Stimulated activated CD8-positive, alpha-beta memory T cell treated with anti-CD3 and anti-CD28 coated beads, Interleukin-2, amount 100 ng/mL, for 48 hours (primary cell): ENCODE results near the gene TMBIM1.

ENCODE experiments used
- DNase-seq, 2 donors: peaks; one replicate each; pipeline ENCODE4 v3.0.0-alpha.2; 2020; ENCODE audit warnings: low read depth in 2 of 2

TMBIM1 gene

DNA sequence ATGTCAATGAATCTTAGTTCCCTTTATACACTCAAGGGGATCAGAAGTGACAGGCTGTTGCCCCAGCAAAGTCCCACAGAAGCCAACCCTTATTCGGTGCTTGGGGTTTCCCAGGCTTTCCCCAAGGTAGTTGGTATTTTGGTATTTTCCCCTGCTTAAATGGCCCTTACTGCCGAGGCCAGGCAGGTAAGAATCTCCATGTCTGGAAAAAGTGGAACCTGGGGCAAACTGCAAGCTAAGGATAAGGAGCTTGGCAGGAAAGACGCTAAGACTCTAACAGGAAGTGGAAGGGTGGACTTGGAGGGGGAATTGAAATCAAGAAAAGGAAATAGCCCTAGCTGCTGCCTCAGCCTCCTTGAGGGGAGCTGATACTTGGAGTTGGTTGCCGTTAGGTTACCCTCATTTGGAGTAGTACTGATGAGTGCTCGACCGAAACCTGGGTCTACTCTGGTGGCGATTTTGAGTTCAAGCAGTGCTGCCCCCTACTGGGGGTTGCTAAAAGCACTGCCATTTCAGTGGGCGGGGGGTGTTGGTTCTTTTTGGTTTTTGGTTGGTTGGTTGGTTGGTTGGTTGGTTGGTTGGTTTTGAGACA, 34.8 kb downstream of the TMBIM1 start:
- DNase-seq = peak; percentile 54 to 58

DNA sequence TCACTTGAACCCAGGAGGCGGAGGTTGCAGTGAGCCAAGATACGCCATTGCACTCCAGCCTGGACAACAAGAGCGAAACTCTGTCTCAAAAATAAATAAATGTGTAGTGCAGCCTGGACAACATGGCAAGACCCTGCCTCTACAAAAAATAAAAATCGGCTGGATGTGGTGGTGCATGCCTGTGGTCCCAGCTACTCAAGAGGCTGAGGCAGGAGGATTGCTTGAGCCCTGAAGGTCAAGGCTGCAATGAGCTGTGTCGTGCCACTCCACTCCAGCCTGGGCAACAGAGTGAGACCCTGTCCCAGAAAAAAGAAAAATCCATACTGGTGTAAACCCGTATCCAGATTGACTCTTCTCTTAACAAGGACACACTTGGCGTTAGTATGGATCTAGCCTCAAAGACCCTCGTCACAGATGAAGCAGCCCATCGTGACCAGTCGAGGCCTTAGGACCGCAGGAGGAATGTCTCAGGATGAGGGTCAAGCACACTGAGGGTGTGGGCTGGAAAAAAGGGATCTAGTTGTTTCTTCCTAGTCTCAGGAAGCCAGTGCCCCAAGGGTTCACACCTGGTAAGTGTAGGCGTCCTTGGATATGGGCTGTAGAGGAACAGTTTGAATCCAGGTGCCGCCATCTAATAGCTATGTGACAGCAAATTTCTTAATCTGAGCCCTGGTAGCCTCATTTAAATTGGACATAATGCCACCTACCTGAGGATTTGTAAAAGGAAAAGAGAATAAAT, 35.5 kb downstream of the TMBIM1 start:
- no peak for DNase-seq

DNA sequence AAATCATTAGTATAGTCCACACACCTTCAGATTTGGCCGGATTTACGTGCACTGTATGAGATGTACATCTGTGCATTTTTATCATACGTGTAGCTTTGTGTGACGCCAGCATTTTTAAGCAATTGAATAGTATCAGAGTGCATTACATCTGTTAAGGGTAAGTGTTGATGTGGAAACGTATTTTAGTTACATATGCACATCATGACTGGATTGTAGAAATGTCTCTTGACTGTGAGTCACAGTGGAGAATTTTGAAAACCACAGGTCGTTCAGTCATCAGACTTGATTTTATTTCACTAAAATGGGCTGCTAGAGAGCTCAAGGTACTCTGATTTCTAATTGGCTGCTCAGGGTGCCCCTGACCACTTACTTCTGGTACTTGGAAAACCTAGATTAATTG, 36.9 kb downstream of the TMBIM1 start:
- DNase-seq = no peak

DNA sequence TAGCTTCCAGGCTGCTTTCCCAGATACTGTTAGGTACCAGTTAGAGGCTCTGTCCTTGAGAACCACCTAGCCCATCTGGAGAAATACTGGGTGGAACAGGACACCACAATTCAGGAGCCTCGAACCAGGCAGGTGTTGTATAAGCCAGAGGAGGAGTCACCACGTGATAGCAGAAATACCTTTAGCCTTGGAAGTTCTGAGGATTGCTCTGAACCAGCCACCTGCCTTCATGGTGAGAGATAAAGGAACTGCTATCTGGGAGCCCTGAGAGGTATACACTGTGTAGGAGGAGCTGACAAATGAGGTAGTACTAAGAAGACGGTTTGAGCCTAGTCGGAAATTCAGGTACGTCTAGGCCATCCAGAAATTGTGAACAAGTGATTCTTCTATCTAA, 39.1 kb downstream of the TMBIM1 start:
- no peak for DNase-seq

DNA sequence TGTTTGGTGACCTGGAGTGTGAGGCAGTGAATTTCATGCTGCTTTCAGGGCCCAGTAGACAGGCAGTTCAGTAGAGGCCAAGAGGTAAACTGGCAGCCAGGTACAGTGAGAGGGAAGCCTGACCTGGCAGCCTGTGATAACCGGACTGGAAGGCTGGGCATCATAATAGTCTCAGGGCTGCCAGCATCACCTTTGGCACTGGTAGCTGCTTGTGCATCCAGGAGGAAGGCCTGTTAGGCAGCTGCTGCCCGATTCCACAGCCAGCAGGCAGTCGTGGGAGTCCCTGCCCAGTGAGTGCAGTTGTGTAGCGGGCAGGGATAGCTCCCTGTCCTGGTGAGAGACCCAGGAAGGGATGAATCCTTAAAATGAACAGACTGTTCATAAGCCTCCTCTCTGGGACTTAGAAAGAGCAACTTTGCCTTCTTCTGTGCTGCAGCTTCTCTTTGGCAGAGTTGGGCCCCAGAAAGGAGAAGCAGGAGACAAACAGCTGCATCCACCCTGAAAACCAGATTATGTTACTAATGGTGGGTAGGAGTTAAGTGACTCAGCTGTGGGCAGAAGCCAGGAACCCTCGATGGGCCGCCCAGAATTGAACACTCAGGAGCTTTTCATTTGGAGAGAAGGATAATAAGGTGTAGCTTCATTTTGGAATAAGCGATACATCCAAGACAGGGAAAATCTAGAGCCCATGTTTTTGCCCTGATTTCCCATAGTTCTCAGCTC, 39.6 kb downstream of the TMBIM1 start:
- no peak for DNase-seq

DNA sequence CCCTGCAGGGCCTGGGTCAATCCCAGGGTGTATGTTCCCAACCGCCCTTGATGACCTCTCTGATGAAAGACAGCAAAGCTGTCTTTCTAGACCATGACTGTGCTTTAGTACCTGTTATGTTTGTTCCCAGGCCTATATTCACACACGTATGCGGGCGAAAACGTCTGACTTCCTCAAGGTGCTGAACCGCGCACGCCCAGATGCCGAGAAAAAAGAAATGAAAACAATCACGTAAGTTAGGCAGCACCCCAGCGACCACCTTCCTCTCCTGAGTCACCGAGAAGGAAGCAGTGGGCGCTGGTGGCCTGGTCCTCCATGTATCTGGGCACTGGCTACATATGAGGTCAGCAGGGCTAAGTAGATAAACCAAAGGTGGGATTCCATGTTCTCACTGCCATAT, 42.6 kb downstream of the TMBIM1 start:
- no peak for DNase-seq

DNA sequence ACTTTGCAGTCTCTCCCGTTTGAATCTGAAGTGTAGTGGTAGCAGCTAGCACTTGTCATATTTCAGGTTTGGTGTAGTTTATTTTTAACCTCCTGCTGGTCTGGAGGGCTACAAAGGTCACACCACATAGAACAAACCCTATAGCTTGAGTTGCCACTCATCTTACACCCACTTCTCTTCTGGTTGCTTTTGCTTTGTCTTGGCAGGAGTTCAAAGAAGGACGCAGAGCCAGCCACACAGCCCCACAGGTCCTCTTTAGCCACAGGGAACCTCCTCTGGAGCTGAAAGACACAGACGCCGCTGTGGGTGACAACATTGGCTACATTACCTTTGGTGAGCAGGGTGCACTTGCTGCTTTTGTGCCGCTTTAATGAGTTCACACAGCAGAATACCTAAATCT, 47.1 kb downstream of the TMBIM1 start:
- DNase-seq = no peak

DNA sequence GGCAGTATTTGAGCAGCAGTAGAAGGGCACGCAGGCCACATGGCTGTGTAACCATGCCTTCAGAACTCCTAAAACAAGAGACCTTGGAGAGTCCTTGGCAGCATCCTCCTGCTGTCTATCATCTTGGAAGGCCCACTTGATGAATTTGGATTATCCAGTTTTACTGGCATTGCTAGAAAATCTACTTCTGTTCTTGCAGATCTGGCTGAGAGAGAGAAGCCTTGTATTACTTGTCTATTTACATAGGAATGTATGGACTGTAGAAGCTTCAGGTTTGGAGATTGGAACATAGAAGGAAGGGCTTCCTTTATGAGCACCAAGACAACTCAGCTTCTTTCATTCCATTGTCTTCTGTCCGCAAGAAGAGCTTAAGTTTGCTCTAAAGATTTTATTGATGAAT, 47.6 kb downstream of the TMBIM1 start:
- no peak for DNase-seq

DNA sequence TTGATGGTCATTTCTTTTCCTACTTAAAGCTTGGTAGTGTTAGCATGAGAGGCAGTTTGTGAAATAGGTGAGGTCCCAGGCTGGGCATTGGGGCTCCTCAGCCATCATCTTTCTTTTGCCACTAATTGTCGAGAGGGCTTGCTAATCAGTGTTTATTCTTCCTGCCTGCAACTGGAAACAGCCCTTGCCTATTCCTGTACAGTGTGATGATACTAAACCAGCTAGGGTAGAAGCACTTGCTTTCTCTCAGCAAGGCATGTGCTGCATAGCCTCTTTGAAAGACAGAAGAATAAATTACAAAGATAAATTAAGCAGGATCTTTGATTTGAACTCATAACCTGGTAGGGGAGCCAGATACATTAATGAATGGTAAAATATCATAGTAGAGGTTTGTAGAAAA, 48.1 kb downstream of the TMBIM1 start:
- DNase-seq = no peak

DNA sequence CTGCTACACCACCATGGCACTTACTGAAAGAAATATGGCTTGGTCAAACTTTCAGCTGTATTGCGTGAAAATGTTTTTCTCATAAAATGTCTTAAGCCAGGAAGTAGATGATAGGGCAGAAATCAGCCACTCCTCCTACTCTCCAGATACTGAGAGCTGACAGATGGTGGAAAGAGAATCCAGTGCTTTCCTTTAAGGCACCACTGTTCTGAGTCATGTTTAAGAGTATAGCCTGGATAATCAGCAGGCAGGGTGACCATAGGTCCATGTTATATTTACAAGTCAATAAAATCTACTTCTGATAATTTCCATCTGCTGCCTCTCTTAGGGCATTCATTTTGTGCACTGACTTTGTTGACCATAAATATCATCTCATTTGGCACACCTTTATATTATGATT, 53.4 kb downstream of the TMBIM1 start:
- no peak for DNase-seq

DNA sequence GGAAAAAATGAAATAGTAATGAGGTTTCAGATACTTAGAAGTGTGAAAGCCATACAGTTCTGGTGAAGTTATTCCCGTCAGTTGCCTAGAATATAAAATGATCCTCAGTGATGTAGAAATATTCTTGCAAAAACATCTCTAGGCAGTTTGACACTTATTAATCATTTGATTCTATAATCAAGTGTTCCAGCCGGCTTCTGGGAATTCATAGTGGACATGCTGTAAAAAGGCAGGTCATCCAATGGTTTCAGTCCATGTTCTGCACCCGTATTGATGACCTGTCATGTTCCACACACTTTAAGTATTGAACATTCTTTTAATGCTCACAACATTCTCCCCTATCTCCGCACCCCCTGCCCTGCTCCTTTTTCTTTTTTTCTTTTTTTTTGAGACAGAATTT, 55.5 kb downstream of the TMBIM1 start:
- no peak for DNase-seq

DNA sequence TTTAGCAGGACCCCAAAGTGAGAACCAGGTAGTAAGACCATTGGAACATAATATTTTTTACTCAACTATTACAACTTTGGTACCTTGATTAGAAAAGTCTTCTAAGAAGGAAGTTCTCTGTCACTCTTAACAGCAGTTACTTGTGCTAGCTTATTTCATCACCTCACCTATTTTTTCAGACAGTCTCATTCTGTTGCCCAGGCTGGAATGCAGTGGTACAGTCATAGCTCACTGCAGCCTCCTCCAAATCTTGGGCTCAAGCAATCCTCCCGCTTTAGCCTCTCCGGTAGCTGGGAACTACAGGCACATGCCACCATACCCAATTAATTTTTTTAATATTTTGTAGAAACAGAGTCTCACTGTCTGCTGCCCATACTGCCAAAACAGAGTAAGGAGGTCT, 57.3 kb downstream of the TMBIM1 start:
- no peak for DNase-seq

DNA sequence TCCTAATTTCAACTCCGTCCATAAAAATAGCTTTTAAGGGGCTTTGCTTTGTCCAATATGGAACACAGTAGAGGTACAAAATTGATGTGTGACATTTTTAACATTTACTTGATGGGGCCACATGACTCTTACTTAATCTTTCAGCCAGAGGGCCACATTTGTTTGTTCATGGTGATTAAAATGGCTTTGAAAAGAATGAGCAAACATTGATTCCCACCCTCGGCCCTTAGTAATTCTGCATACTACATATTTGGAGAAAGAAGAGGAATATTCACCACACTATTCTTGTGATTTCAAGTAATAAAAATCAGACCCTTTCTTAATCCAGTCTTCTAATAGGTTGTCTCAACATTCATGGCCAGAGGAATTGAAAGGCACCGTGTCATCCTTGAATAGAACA, 57.8 kb downstream of the TMBIM1 start:
- no peak for DNase-seq

DNA sequence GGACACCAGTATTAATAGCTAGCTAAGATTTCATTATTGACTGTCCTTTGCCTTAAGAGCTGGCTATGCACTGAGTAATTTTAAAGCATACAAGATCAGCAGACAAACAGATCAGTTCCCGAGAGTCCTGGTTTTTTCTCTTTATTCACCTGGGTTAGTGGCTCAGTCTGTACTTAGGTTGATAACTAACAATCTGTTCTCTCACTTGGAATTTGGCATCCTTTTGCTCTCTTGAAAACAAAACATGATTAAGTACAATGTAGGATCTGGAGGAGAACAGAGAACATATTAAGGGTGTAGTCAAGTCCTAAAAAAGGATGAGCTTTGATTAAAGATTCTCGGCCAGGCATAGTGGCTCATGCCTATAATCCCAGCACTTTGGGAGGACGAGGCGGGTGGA, 58.8 kb downstream of the TMBIM1 start:
- DNase-seq = no peak

DNA sequence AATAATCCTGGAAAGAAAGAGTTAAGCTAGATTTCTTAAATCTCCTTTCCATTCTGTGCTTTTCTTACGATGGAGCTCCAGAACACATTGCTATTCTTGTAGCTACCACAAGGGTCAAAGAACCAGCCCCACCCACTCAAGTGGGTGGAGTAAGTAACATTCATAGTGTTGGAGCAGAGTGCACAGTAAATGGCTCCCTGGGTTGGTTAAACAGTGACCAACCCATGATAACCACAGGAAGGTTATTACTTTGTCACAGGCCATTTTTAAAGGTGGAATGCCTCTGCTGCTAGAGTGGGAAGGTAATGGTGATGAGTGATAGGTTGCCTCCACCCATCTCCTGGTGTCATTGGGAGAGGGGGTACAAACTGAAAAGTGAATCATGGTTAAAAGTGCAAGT, 61.4 kb downstream of the TMBIM1 start:
- DNase-seq = no peak

DNA sequence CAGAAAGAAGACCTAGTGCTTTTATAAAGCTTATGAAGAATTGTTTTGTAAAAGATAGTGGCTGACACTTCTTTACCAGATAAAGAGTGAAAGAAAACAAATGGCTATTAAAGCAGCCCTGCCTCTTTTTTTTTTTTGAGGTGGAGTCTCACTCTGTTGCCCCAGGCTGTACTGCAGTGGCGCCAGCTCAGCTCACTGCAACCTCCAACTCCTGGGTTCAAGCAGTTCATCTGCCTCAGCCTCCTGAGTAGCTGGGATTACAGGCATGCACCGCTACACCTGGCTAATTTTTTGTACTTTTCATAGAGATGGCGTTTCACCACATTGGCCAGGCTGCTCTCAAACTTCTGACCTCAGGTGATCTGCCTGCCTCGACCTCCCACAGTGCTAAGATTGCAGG, 62.5 kb downstream of the TMBIM1 start:
- DNase-seq = no peak

DNA sequence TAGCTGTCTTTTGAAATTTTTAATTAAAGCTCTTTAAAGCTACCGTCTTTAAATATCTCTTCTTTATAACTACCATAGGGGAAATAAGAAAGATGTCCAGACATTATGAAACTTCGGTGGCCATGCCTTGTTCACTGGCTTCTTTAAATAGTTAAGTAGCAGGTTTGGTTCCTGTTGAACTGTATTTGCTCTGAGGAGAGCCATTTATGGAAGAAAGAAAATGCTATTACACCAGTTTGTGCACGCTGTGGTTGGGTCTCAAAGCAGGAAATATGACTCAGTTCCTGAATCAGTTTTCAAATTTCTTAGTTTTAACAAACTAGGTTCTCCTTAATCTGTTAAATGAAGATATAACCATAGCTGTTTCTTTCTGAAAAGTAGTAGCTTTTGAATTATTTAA, 63.1 kb downstream of the TMBIM1 start:
- no peak for DNase-seq

DNA sequence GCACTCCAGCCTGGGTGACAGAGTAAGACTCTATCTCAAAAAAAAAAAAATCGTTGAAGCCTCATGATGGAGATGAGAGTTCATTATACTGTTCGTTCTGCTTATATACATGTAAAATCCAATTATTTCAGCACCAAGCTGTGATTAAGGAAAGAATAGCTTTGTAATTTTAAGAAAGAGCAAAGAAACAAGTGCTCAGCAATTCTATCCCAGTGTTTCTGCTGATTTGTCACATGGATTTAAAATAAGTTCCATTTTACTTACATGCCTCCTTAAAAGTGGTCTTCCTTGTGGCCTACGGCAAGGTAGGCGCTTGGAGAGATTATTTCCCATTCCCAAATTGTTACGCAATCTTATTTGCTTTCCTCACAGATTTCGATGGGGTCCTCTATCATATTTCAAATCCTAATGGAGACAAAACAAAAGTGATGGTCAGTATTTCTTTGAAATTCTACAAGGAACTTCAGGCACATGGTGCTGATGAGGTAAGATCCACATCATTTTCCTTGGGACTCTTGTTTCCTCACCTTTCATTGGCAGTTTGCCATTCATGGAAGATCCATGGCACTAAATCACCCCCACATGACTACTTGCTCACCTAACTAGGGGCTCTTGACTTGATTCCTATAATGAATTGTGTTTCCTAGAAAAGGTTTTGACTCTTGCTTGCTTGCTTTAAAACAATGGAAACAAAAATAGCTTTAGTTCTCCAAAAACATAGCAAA, 63.8 kb downstream of the TMBIM1 start:
- no peak for DNase-seq

DNA sequence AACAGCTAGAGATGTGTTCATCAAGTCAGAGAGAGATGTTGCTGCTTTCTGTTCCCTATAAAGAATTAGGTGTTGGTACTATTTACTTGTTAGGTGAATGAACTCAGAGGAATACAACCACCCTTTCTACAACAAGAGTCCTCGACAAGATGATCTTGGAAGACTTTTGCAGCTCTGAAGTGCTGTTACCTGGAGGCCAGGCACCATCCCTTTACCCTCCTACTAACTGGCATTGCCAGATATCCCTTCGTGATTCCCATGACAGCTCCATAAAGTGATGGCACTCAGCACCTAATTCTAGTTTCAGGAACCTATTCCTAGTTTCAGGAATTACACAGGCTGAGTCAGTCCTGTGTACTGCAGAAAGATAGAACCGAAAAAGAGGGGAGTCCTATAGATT, 65.4 kb downstream of the TMBIM1 start:
- DNase-seq = no peak
